A673 (cell line): ENCODE results near the gene SREBF1. TPM values are rescaled to one million over a fixed set of nuclear protein-coding genes. Genes with fewer than 3 reads are reported as not detected.

Experiments used
- BruUV-seq: library from RNA; stranded (reverse); fragments of 400-500 nt; replicated peaks from 2 replicates; lab custom pipeline; 2021; lab: Mats Ljungman, UMichigan
- CTCF ChIA-PET: fragments of 300-600 bp; sonication (Branson Sonifier 250); formaldehyde crosslinking; loops from one replicate; lab custom pipeline; 2022; ENCODE audit warnings: antibody characterized with exemption; lab: Charles Lee
- POLR2A ChIA-PET: fragments of 300-600 bp; sonication (Branson Sonifier 250); formaldehyde crosslinking; loops from one replicate; lab custom pipeline; 2022; ENCODE audit warnings: antibody characterized with exemption; ENCODE audit not compliant: low non-redundant PET; lab: Charles Lee
- DNase-seq: peaks from one replicate; pipeline ENCODE4 v3.0.0-alpha.2; 2015; ENCODE audit warnings: low spot score
- H3K27ac ChIP-seq: fragments of 200-600 bp; sonication (generic); 2 replicates; pipeline ENCODE4 v1.5.1; 2016; ENCODE audit warnings: mixed run types, low read depth, mild to moderate bottlenecking, mixed read lengths, antibody characterized with exemption, low read length; ENCODE audit not compliant: poor library complexity, severe bottlenecking
- H3K27me3 ChIP-seq: fragments of 200-600 bp; sonication (generic); replicated peaks from 2 replicates; pipeline ENCODE4 v1.6.1; 2017; ENCODE audit warnings: mixed run types, low read depth, mild to moderate bottlenecking, mixed read lengths, antibody characterized with exemption, low read length; ENCODE audit not compliant: insufficient read depth, poor library complexity
- H3K36me3 ChIP-seq: fragments of 200-600 bp; sonication (generic); 2 replicates; pipeline ENCODE4 v1.6.1; 2016; ENCODE audit warnings: mixed run types, mild to moderate bottlenecking, mixed read lengths, antibody characterized with exemption, low read length; ENCODE audit not compliant: insufficient read depth, poor library complexity, severe bottlenecking
- H3K4me1 ChIP-seq: fragments of 200-600 bp; sonication (generic); 2 replicates; pipeline ENCODE4 v1.6.1; 2017; ENCODE audit warnings: mixed run types, mild to moderate bottlenecking, mixed read lengths, antibody characterized with exemption, low read length; ENCODE audit not compliant: insufficient read depth, poor library complexity, severe bottlenecking
- H3K4me3 ChIP-seq: fragments of 200-600 bp; sonication (generic); 2 replicates; pipeline ENCODE4 v1.5.1; 2016; ENCODE audit warnings: low read depth, mixed run types, mild to moderate bottlenecking, mixed read lengths, low read length; ENCODE audit not compliant: poor library complexity, severe bottlenecking
- H3K9me3 ChIP-seq: fragments of 200-600 bp; sonication (generic); 2 replicates; pipeline ENCODE4 v1.6.1; 2016; ENCODE audit warnings: mixed run types, low read depth, mild to moderate bottlenecking, mixed read lengths, antibody characterized with exemption, low read length; ENCODE audit not compliant: poor library complexity, severe bottlenecking
- EZH2 ChIP-seq: fragments of 200-600 bp; sonication (generic); IDR thresholded peaks from 2 replicates; pipeline ENCODE4 v1.6.1; 2017; ENCODE audit warnings: borderline replicate concordance, low read depth, mild to moderate bottlenecking, mixed read lengths, antibody characterized with exemption, low read length; ENCODE audit not compliant: poor library complexity, severe bottlenecking
- intact Hi-C: fragments of 100-400 bp; cut with micrococcal nuclease; formaldehyde crosslinking; loops from one replicate; pipeline ENCODE4 v1.10.0; 2022; ENCODE audit not compliant: unreplicated experiment
- total RNA-seq: library from RNA; stranded (reverse); gene quantifications from 2 replicates; pipeline ENCODE4 v1.2.3, GENCODE V29; 2021
- TF ChIP-seq, protein P1 (sequence below): fragments of 300-800, 200-600 bp; sonication (generic); conservative IDR thresholded peaks from 2 replicates; pipeline ENCODE4 v1.5.1; 2017; ENCODE audit warnings: low read depth, mild to moderate bottlenecking, antibody characterized with exemption, low read length, moderate library complexity, mixed read lengths

SREBF1 gene
- total RNA-seq, 1 experiment from 2014 or later: 240 TPM

- no TSS peak for BruUV-seq
- no peak for DNase-seq
- peaks cover 35% of the 10 kb centered on the region for H3K4me1 ChIP-seq
- TF ChIP-seq, protein P1, sequence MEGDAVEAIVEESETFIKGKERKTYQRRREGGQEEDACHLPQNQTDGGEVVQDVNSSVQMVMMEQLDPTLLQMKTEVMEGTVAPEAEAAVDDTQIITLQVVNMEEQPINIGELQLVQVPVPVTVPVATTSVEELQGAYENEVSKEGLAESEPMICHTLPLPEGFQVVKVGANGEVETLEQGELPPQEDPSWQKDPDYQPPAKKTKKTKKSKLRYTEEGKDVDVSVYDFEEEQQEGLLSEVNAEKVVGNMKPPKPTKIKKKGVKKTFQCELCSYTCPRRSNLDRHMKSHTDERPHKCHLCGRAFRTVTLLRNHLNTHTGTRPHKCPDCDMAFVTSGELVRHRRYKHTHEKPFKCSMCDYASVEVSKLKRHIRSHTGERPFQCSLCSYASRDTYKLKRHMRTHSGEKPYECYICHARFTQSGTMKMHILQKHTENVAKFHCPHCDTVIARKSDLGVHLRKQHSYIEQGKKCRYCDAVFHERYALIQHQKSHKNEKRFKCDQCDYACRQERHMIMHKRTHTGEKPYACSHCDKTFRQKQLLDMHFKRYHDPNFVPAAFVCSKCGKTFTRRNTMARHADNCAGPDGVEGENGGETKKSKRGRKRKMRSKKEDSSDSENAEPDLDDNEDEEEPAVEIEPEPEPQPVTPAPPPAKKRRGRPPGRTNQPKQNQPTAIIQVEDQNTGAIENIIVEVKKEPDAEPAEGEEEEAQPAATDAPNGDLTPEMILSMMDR: no peak
- no peak for TF ChIP-seq EZH2
- H3K36me3 ChIP-seq: no peaks in the 10 kb centered on the region
- no peaks in the 10 kb centered on the region for H3K9me3 ChIP-seq
- intact Hi-C loops: no loop called here
- CTCF ChIA-PET: no interaction called here
- POLR2A ChIA-PET: no interaction called here
- H3K4me3 ChIP-seq: no peak overlapping the region
- no peaks in the 10 kb centered on the region for H3K27me3 ChIP-seq
- peak overlapping the region; percentile 27 for H3K27ac ChIP-seq
Observed at GRCh38 chr17:17844079-17844478, 7.3 kb upstream of the SREBF1 start.

- BruUV-seq: no TSS peak
- ChIA-PET POLR2A (no interaction called here), CTCF (no interaction called here)
- intact Hi-C loops: no loop called here
- H3K4me3 ChIP-seq: no peak overlapping the region
- no peaks in the 10 kb centered on the region for H3K9me3 ChIP-seq
- H3K27ac ChIP-seq: peak overlapping the region; percentile 86
- DNase-seq: no peak
- H3K27me3 ChIP-seq: no peaks in the 10 kb centered on the region
- H3K4me1 ChIP-seq: peaks cover 35% of the 10 kb centered on the region
- no peak for TF ChIP-seq EZH2
- TF ChIP-seq, protein P1: no peak
- H3K36me3 ChIP-seq: no peaks in the 10 kb centered on the region
Observed at GRCh38 chr17:17843096-17843495, 6.3 kb upstream of the SREBF1 start.

DNA sequence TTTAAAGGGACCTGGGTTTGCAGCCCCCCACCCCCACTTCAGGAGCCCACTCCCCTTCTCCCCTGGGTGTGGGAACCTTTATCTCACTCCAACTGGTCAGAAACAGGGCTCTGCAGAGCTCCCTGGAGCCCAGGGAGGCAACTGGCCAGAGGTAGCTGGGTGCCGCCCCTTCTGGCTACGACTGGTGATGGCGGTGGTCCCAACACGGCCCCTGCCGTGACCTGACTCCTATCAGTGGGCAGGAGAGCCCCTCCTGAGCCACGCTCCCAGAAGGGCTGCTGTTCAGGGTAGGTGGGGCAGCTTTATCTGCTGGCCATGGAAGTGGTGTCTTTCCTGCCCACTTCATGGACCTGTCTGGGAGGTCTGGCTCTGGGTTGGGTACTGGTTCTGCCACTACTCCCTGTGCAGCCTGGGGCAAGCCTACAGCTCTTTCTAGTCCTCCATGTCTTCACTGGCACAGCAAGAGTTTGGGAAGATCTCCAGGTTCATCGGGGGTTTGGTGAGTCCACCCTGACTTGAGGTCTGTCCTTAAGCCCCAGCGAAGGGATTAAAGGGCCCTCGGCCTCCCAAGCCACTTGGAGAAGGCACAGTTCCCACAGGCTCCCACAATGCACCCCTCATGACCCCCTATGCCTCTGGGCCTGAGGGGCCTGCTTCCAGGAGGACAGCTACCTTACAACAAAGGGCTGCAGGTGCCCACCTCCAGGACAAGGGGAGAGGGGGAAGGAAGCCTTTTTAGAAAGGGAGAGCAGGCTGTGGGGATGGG is 5.5 kb upstream of the SREBF1 start:
- TF ChIP-seq EZH2: no peak
- TF ChIP-seq, protein P1: no peak
- peaks cover 44% of the 10 kb centered on the region for H3K4me1 ChIP-seq
- peak overlapping the region; percentile 86 for H3K27ac ChIP-seq
- H3K4me3 ChIP-seq: no peak overlapping the region
- no peak for DNase-seq
- H3K36me3 ChIP-seq: no peaks in the 10 kb centered on the region
- CTCF ChIA-PET: interaction anchor here (1.0 kb wide), 1 partner anchor 18 kb away, joined by 3 read pairs; no protein-coding TSS in a partner anchor
- H3K27me3 ChIP-seq: no peaks in the 10 kb centered on the region
- BruUV-seq: no TSS peak
- intact Hi-C loops: no loop called here
- no peaks in the 10 kb centered on the region for H3K9me3 ChIP-seq
- POLR2A ChIA-PET: interaction anchor here (0.6 kb wide), 1 partner anchor 236 kb away, joined by 3 read pairs; no protein-coding TSS in a partner anchor
